Putamen (tissue), 1 donor: Measurements from ENCODE around the gene EMILIN3.
"Not testable (repeated sequence)": the region's sequence is repeated elsewhere in the genome, so short reads cannot be mapped to it uniquely, and the experiment has no call there.

Experiments
- DNase-seq: peaks from one replicate; pipeline ENCODE4 v3.0.0-alpha.2; 2016; ENCODE audit warnings: low spot score

EMILIN3 gene

GRCh38 chr20:41318271-41318649, 48.4 kb downstream of the EMILIN3 start:
- no peak for DNase-seq

GRCh38 chr20:41317546-41318270, 48.9 kb downstream of the EMILIN3 start, which contains the start of gene ZHX3:
Gene ZHX3, minus strand, starts transcription at chr20:41317731. Its CDS starts 112,815 bp downstream, at chr20:41204916.
- peak; percentile 99 for DNase-seq

GRCh38 chr20:41316602-41317545, 49.7 kb downstream of the EMILIN3 start:
- peak; percentile 83 for DNase-seq

DNA sequence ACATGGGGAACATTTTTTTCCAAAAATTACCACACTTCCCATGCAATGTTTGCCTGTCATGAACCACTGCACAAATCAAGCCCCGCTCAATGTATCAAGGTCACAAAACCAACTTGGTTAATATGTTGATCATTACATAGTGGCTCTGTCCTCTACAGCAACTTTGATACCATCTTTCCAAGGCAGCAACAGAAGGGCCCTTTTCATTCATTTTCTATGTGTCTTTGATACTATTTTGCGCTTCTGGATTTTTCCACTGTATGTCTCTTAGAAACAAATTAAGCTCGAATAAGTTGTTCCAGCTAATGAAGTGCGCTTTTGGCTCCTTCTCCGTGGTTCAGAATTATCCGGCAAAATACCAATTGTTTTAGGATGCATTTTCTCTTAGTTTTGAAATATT, 50.6 kb downstream of the EMILIN3 start:
- no peak for DNase-seq

GRCh38 chr20:41314386-41314785, 52.2 kb downstream of the EMILIN3 start:
- no peak for DNase-seq

DNA sequence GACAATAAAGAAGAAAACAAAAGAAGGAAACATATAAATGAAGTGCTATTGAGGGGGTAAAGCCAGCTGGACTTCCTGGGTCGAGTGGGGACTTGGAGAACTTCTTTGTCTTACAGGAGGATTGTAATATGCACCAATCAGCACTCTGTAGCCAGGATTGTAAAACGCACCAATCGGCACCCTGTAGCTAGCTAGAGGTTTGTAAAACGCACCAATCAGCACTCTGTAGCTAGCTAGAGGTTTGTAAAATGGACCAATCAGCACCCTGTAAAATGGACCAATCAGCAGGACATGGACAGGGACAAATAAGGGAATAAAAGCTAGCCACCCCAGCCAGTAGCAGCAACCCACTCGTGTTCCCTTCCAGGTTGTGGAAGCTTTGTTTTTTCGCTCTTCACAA, 54.6 kb downstream of the EMILIN3 start:
- not testable (repeated sequence) for DNase-seq
